ENCODE measurements around the gene KRT7.
A peak's percentile ranks its signal among the peaks of the same experiment; 100 is the strongest.

The KRT7 gene

DNA sequence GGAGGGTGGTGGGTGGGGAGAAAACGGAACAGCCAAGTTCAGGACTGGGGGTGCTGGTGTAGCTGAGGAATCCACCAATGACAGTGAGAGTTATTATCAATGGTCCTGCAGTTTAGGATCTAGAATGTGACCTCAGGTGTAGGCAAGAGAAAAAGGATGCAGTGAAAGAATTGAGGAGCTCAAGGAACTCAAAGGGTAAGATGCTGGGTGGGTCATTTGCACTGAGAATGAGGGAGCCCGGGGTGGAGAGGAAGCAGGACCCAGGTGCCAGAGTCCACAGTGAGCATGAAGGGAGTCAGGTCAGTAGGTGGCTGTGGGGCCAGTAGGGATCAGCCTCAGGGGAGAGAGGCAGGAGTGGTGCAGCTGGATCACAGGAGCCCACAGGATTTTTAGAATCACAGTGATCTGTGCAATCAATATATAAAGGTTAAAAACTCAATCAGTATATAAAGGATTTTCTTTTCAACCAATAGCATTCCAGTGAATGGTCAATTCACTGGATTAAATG is 3.2 kb upstream of the KRT7 start:
- ChIA-PET POLR2A (no interaction called here), CTCF (interaction anchor here (0.7 to 6.8 kb wide), 8 partner anchors 9 to 655 kb away, joined by 3 to 46 read pairs (median 6); no protein-coding TSS in a partner anchor)
- no peak for TF ChIP-seq CTCF (IDR thresholded peaks at IDR 0.05; ENCODE audit: insufficient read depth, low read length, missing control alignments)
- no peak overlapping the region for H3K4me3 ChIP-seq (ENCODE audit: low read depth, low read length)
- no peak for DNase-seq (ENCODE audit: low read depth, low spot score)

DNA sequence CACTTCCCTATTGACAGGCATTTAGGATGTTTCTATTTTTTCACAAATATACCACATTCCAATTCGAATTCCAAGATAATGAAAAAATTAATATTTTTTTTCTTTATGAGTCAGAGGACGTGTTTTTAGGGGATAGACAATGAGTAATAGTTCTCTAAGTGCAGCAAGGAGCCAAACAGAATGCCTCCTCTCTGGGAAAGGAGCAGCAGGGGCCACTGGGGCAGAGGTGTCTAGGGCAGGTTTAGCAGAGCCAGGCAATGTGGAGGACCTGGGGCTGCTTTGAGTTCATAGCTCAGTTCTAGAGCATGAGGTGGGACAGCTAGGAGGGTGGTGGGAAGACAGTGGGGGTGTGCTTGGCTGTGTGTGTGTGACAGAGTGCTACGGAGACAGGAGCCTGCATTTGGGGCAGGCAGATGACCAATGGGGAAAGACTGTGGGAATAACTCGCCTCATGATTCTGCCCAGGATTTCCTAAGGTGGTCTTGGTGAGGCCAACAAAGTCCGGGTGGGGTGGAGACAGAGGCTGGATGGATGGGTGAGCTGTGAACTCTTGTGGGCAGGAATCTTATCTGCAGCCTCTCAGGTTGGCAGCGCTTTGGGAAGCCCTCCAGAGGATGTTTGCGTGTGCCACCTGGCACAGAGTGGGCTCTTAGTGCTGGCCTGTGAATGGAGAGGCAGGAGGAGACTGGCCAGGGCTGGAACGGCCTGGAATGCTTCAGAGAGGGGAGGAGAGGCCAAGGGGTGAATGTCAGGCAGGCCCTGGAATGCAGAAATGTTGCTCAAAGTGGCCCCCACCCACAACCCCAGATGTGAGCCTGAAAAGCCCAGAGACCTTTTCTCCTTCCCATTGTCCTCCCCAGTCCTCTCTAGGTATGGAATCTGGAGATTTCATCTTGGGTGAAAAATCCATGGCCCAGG is 2.4 kb upstream of the KRT7 start:
- POLR2A ChIA-PET = no interaction called here
- no peak overlapping the region for H3K4me3 ChIP-seq (ENCODE audit: low read depth, low read length)
- TF ChIP-seq CTCF (IDR thresholded peaks at IDR 0.05; ENCODE audit: insufficient read depth, low read length, missing control alignments) = no peak
- CTCF ChIA-PET = interaction anchor here (1.1 to 6.8 kb wide), 8 partner anchors 9 to 654 kb away, joined by 3 to 46 read pairs (median 6); no protein-coding TSS in a partner anchor
- peak; percentile 50 for DNase-seq (ENCODE audit: low read depth, low spot score)

- TF ChIP-seq CTCF (IDR thresholded peaks at IDR 0.05; ENCODE audit: insufficient read depth, low read length, missing control alignments) = no peak
- DNase-seq (ENCODE audit: low read depth, low spot score) = no peak
- no peak overlapping the region for H3K4me3 ChIP-seq (ENCODE audit: low read depth, low read length)
- POLR2A ChIA-PET = no interaction called here
- CTCF ChIA-PET = interaction anchor here (1.1 to 6.8 kb wide), 6 partner anchors 10 to 96 kb away, joined by 3 to 46 read pairs (median 8); no protein-coding TSS in a partner anchor
Observed at GRCh38 chr12:52231305-52232202, 1.5 kb upstream of the KRT7 start.

DNA sequence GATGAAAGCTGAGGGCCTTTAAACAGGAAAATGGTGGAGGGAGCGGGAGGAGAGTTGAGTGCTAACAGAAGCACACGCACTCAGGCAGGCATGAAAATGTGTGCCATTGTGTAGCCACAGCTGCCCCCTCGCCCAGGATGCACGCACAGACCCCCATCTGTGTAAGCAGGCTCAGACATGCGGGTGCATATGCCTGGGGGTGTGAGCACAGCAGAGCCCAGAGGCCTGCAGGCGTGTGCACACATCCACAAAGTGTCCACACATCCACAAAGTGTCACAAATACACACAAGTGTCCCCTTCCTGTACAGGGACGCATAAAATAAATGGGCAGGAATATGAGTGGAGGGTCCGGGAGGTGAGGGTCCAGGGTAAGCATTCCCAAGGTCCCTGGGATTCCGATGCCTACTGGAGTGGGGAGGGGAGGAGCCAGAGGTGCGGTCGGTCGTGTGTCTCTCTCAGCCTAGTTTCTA is 805 bp upstream of the KRT7 start:
- DNase-seq (ENCODE audit: low read depth, low spot score) = no peak
- no peak for TF ChIP-seq CTCF (IDR thresholded peaks at IDR 0.05; ENCODE audit: insufficient read depth, low read length, missing control alignments)
- peak overlapping the region; percentile 42 for H3K4me3 ChIP-seq (ENCODE audit: low read depth, low read length)
- CTCF ChIA-PET = interaction anchor here (0.8 to 6.8 kb wide), 6 partner anchors 10 to 95 kb away, joined by 3 to 46 read pairs (median 7); no protein-coding TSS in a partner anchor
- POLR2A ChIA-PET = interaction anchor here (1.0 to 1.2 kb wide), 2 partner anchors 12 to 47 kb away, joined by 3 read pairs; no protein-coding TSS in a partner anchor

GRCh38 chr12:52233462-52234207 is 592 bp downstream of the KRT7 start:
- ChIA-PET POLR2A (interaction anchor here (0.5 to 1.2 kb wide), 2 partner anchors 10 to 17 kb away, joined by 3 read pairs; no protein-coding TSS in a partner anchor), CTCF (interaction anchor here (1.0 to 6.8 kb wide), 4 partner anchors 11 to 94 kb away, joined by 3 to 46 read pairs (median 6); no protein-coding TSS in a partner anchor)
- peak overlapping the region; percentile 42 for H3K4me3 ChIP-seq (ENCODE audit: low read depth, low read length)
- no peak for DNase-seq (ENCODE audit: low read depth, low spot score)
- TF ChIP-seq CTCF (IDR thresholded peaks at IDR 0.05; ENCODE audit: insufficient read depth, low read length, missing control alignments) = no peak
